Cardiac fibroblast (primary cell): ENCODE measurements around the gene IKZF1.

Source experiments
- DNase-seq, 2 donors: peaks; one replicate each; pipeline versions ENCODE4 v3.0.0 to v3.0.0-alpha.2; 2010; ENCODE audit warnings: low read depth in 2 of 2
- H3K4me3 ChIP-seq, 2 donors: replicated peaks in 1 of 2; 1 replicate in 1 of 2; 2 replicates in 1 of 2; pipeline ENCODE4 v1.5.1; 2011; ENCODE audit warnings: low read depth in 2 of 2, low read length in 2 of 2, mild to moderate bottlenecking in 2 of 2, moderate library complexity in 1 of 2
- CTCF ChIP-seq: IDR thresholded peaks from one replicate; pipeline ENCODE4 v1.5.1; 2011; ENCODE audit warnings: low read depth, mild to moderate bottlenecking, low read length, inconsistent platforms

Gene IKZF1

GRCh38 chr7:50399206-50399605 lies 94.7 kb downstream of the IKZF1 start:
- no peak for DNase-seq
- no peak for TF ChIP-seq CTCF
- H3K4me3 ChIP-seq = no peak overlapping the region

- no peak for TF ChIP-seq CTCF
- DNase-seq = no peak
- no peak overlapping the region for H3K4me3 ChIP-seq
Measured at GRCh38 chr7:50399635-50400034, 95.1 kb downstream of the IKZF1 start.

GRCh38 chr7:50400114-50400513 lies 95.6 kb downstream of the IKZF1 start:
- TF ChIP-seq CTCF = no peak
- H3K4me3 ChIP-seq = no peak overlapping the region
- no peak for DNase-seq

- no peak for TF ChIP-seq CTCF
- DNase-seq = no peak
Measured at GRCh38 chr7:50404392-50404791, 99.9 kb downstream of the IKZF1 start.

GRCh38 chr7:50405221-50405620 lies 100.7 kb downstream of the IKZF1 start:
- TF ChIP-seq CTCF = no peak
- no peak for DNase-seq
- H3K4me3 ChIP-seq = no peak overlapping the region

More at GRCh38 chr7:50404392-50404791, 99.9 kb downstream of the IKZF1 start:
- H3K4me3 ChIP-seq = no peak overlapping the region

- no peak for DNase-seq
- TF ChIP-seq CTCF = no peak
- H3K4me3 ChIP-seq = no peak overlapping the region
Measured at GRCh38 chr7:50406935-50407334, 102.4 kb downstream of the IKZF1 start.
